Progenitor cell of endocrine pancreas (in vitro differentiated cells): ENCODE results near the gene SRCIN1. TPM values are rescaled to one million over a fixed set of nuclear protein-coding genes. Genes with fewer than 3 reads are reported as not detected.

Experiments
- DNase-seq: peaks from one replicate; pipeline ENCODE4 v3.0.0; 2021; ENCODE audit warnings: low spot score; ENCODE audit not compliant: unreplicated experiment
- H3K27ac Mint-ChIP-seq: 2 replicates; pipeline ENCODE4 v1.8.0; 2021; ENCODE audit warnings: mild to moderate bottlenecking, moderate library complexity, mixed read lengths
- H3K27me3 Mint-ChIP-seq: 2 replicates; pipeline ENCODE4 v1.8.0; 2021; ENCODE audit warnings: mixed read lengths
- H3K36me3 Mint-ChIP-seq: 2 replicates; pipeline ENCODE4 v1.8.0; 2022; ENCODE audit warnings: mixed read lengths; ENCODE audit not compliant: insufficient read depth
- H3K4me1 Mint-ChIP-seq: 2 replicates; pipeline ENCODE4 v1.8.0; 2021; ENCODE audit warnings: low read depth, mixed read lengths
- H3K4me3 Mint-ChIP-seq: 2 replicates; pipeline ENCODE4 v1.8.0; 2021; ENCODE audit warnings: low read depth, mild to moderate bottlenecking, moderate library complexity, mixed read lengths
- H3K9me3 Mint-ChIP-seq: 2 replicates; pipeline ENCODE4 v1.8.0; 2021; ENCODE audit warnings: low read depth, mixed read lengths
- total RNA-seq: library from RNA; stranded (reverse); gene quantifications from 2 replicates; pipeline ENCODE4 v1.2.1, GENCODE V29; 2021
- TF ChIP-seq, protein P1 (sequence below): fragments of 200-600 bp; sonication (generic); IDR thresholded peaks from one replicate; pipeline ENCODE4 v1.5.0; 2021; ENCODE audit warnings: antibody characterized with exemption, mild to moderate bottlenecking; ENCODE audit not compliant: unreplicated experiment

The SRCIN1 gene
- total RNA-seq, 1 donor from 2014 or later: 13.8 TPM

DNA sequence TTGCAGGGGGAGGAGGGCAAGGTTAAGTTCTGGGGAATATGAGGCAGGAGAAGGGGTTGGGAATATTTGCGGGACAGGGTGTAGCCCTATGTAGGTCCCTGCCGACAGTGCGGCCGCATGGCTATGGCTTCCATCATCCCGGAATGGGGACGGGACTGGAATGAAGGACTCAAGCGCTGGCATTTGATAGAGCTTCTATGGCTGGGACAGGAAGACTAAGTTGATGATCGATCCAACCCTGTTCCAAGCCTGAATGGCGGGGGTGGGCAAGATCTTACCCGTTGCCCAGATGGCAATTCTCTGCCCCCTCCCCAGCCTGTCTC lies 47.1 kb downstream of the SRCIN1 start:
- Mint-ChIP-seq H3K9me3 (no peaks in the 10 kb centered on the region), H3K4me3 (peak overlapping the region; percentile 60), H3K27ac (no peak overlapping the region), H3K27me3 (peaks cover 59% of the 10 kb centered on the region), H3K4me1 (peaks cover 10% of the 10 kb centered on the region), H3K36me3 (peaks cover 1% of the 10 kb centered on the region)
- no peak for DNase-seq
- TF ChIP-seq, protein P1, sequence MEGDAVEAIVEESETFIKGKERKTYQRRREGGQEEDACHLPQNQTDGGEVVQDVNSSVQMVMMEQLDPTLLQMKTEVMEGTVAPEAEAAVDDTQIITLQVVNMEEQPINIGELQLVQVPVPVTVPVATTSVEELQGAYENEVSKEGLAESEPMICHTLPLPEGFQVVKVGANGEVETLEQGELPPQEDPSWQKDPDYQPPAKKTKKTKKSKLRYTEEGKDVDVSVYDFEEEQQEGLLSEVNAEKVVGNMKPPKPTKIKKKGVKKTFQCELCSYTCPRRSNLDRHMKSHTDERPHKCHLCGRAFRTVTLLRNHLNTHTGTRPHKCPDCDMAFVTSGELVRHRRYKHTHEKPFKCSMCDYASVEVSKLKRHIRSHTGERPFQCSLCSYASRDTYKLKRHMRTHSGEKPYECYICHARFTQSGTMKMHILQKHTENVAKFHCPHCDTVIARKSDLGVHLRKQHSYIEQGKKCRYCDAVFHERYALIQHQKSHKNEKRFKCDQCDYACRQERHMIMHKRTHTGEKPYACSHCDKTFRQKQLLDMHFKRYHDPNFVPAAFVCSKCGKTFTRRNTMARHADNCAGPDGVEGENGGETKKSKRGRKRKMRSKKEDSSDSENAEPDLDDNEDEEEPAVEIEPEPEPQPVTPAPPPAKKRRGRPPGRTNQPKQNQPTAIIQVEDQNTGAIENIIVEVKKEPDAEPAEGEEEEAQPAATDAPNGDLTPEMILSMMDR: no peak

DNA sequence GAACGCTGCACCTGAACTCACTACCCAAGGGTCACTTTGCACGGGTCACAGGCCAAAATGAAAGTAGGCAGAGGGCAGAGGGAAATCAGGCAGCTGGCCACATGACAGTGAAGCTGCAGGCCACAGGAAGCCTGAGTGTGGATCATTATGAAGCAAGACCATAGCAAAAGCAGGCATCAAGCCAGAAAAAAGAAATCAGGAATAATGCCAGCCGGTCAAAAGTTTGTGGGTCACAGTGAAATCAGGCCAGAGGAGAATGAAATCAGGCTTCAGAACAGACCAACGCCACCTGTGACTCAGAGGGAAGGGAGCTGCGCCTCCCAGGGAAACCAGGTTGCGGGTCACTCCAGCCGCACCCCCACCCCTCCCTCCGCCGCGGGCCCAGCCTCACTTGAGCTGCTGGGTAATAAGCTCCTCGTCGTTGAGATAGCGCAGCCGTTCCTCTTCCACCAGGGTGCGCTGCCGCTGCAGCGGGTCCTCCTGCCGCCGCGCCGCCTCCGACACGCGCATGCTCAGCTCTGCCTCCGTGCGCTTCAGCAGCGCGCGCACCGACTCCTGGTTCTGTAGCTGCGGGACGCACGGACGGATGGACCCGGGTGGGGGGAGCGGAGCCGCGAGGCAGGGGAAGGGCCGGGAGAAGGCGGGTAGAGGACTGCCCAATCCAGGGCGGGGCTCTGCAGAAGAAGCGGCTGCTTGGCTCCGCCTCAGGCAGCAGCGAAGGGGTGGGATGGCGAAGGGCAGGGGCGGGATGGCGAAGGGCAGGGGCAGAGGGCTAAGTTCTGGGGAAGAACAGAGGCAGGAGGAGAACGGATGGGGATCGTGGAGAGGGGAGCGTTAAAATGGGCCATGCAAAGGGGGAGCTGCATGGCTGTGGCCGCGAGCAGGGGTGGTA lies 47.7 kb downstream of the SRCIN1 start:
- Mint-ChIP-seq H3K27ac (no peak overlapping the region), H3K27me3 (peaks cover 57% of the 10 kb centered on the region)
- TF ChIP-seq, protein P1: peak; percentile 93

DNA sequence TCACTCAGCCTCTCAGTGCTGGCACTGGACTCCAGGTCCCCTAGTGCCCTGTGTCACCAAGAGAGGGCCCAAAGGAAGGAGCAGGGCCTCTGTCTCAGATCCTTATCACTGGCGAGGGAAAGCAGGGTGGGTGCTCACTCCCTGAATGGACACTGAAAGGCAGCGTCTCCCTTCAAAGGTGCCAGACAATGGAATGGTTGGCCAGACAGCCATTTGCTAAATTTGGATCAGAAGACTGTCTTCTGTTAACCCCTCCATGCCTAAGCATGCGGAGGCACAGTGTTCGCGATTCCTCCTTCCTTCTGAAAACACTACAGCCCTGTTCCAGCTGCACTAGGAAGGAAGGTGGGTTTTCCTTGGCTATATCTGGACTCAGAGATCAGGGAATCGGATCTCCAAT lies 48.4 kb downstream of the SRCIN1 start:
- no peak for DNase-seq
- Mint-ChIP-seq H3K4me3 (no peak overlapping the region), H3K27me3 (peaks cover 52% of the 10 kb centered on the region), H3K36me3 (peaks cover 1% of the 10 kb centered on the region), H3K27ac (no peak overlapping the region), H3K9me3 (no peaks in the 10 kb centered on the region), H3K4me1 (peaks cover 10% of the 10 kb centered on the region)
- TF ChIP-seq, protein P1: no peak

More for the DNA sequence above, 47.7 kb downstream of the SRCIN1 start:
- Mint-ChIP-seq H3K4me3 (peak overlapping the region; percentile 60), H3K9me3 (no peaks in the 10 kb centered on the region), H3K36me3 (peaks cover 1% of the 10 kb centered on the region), H3K4me1 (peaks cover 10% of the 10 kb centered on the region)
- peak; percentile 84 for DNase-seq

GRCh38 chr17:38556239-38556638 lies 49.5 kb downstream of the SRCIN1 start:
- DNase-seq: no peak
- H3K9me3 Mint-ChIP-seq: no peaks in the 10 kb centered on the region
- H3K27me3 Mint-ChIP-seq: peaks cover 48% of the 10 kb centered on the region
- no peak overlapping the region for H3K27ac Mint-ChIP-seq
- TF ChIP-seq, protein P1: no peak
- H3K4me3 Mint-ChIP-seq: no peak overlapping the region
- H3K4me1 Mint-ChIP-seq: peaks cover 10% of the 10 kb centered on the region
- peaks cover 1% of the 10 kb centered on the region for H3K36me3 Mint-ChIP-seq

GRCh38 chr17:38554430-38555350 lies 51.1 kb downstream of the SRCIN1 start:
- H3K4me1 Mint-ChIP-seq: peaks cover 9% of the 10 kb centered on the region
- TF ChIP-seq, protein P1: no peak
- no peak overlapping the region for H3K4me3 Mint-ChIP-seq
- DNase-seq: no peak
- no peaks in the 10 kb centered on the region for H3K36me3 Mint-ChIP-seq
- H3K9me3 Mint-ChIP-seq: no peaks in the 10 kb centered on the region
- H3K27ac Mint-ChIP-seq: no peak overlapping the region
- H3K27me3 Mint-ChIP-seq: peaks cover 36% of the 10 kb centered on the region
